Naive thymus-derived CD4-positive, alpha-beta T cell (primary cell): Measurements from ENCODE around the gene PADI4. TPM values are rescaled to one million over a fixed set of nuclear protein-coding genes. Genes with fewer than 3 reads are reported as not detected.
"Not testable (repeated sequence)": the region's sequence is repeated elsewhere in the genome, so short reads cannot be mapped to it uniquely, and the experiment has no call there.

ENCODE experiments used
- ATAC-seq: fragments of 150-1000 bp; cut with Tn5 transposase; 2 replicates; pipeline ENCODE4 v1.10.0; 2021; ENCODE audit warnings: mild to moderate bottlenecking, moderate library complexity
- CTCF ChIA-PET: fragments of 350-600 bp; sonication (Branson Sonifier 250); formaldehyde crosslinking; loops from one replicate; lab custom pipeline; 2021; ENCODE audit warnings: antibody characterized with exemption; lab: Charles Lee
- POLR2A ChIA-PET: fragments of 350-600 bp; sonication (Branson Sonifier 250); formaldehyde crosslinking; loops from one replicate; lab custom pipeline; 2021; ENCODE audit warnings: antibody characterized with exemption, inconsistent platforms; lab: Charles Lee
- DNase-seq, 9 donors: peaks; one replicate each; pipeline versions ENCODE4 v3.0.0 to v3.0.0-alpha.2; 2020 to 2022; ENCODE audit warnings: mixed read lengths in 1 of 9
- H3K27ac ChIP-seq: one replicate; pipeline ENCODE4 v1.7.0; 2013; ENCODE audit warnings: mild to moderate bottlenecking, low read depth, low read length, moderate library complexity
- H3K27me3 ChIP-seq, 2 donors: one replicate each; pipeline ENCODE4 v1.7.0; 2013; ENCODE audit warnings: low read length in 2 of 2, mild to moderate bottlenecking in 2 of 2, moderate library complexity in 2 of 2; ENCODE audit not compliant: control insufficient read depth in 2 of 2, insufficient read depth in 2 of 2
- H3K36me3 ChIP-seq, 3 experiments: 1 replicate in 2 of 3; 2 replicates in 1 of 3; pipeline ENCODE4 v1.7.0; 2013; ENCODE audit warnings: low read length in 3 of 3, mild to moderate bottlenecking in 3 of 3, moderate library complexity in 1 of 3; ENCODE audit not compliant: insufficient read depth in 3 of 3, control insufficient read depth in 2 of 3
- H3K4me1 ChIP-seq, 2 donors: one replicate each; pipeline ENCODE4 v1.7.0; 2013; ENCODE audit warnings: low read length in 2 of 2, mild to moderate bottlenecking in 2 of 2, moderate library complexity in 1 of 2; ENCODE audit not compliant: control insufficient read depth in 2 of 2, insufficient read depth in 2 of 2
- H3K4me3 ChIP-seq: 2 replicates; pipeline ENCODE4 v1.7.0; 2013; ENCODE audit warnings: mild to moderate bottlenecking, low read length
- H3K9me3 ChIP-seq, 3 experiments: 1 replicate in 2 of 3; 2 replicates in 1 of 3; pipeline ENCODE4 v1.7.0; 2013; ENCODE audit warnings: low read length in 3 of 3; ENCODE audit not compliant: control insufficient read depth in 2 of 3
- H3K27ac Mint-ChIP-seq, 9 donors: one replicate each; pipeline ENCODE4 v1.8.0; 2020 to 2022; ENCODE audit warnings: mixed read lengths in 9 of 9, mild to moderate bottlenecking in 8 of 9, moderate library complexity in 5 of 9, inconsistent platforms in 2 of 9
- H3K27me3 Mint-ChIP-seq, 5 donors: one replicate each; pipeline ENCODE4 v1.8.0; 2021 to 2022; ENCODE audit warnings: mixed read lengths in 5 of 5, mild to moderate bottlenecking in 1 of 5
- H3K36me3 Mint-ChIP-seq, 5 donors: one replicate each; pipeline ENCODE4 v1.8.0; 2020 to 2022; ENCODE audit warnings: mixed read lengths in 5 of 5, mild to moderate bottlenecking in 3 of 5, inconsistent platforms in 1 of 5
- H3K4me1 Mint-ChIP-seq, 7 donors: one replicate each; pipeline ENCODE4 v1.8.0; 2020 to 2022; ENCODE audit warnings: mixed read lengths in 7 of 7, mild to moderate bottlenecking in 3 of 7, inconsistent platforms in 1 of 7
- H3K4me3 Mint-ChIP-seq, 10 donors: one replicate each; pipeline ENCODE4 v1.8.0; 2020 to 2022; ENCODE audit warnings: mild to moderate bottlenecking in 10 of 10, mixed read lengths in 10 of 10, moderate library complexity in 6 of 10, inconsistent platforms in 2 of 10
- H3K9me3 Mint-ChIP-seq, 11 donors: one replicate each; pipeline ENCODE4 v1.8.0; 2020 to 2022; ENCODE audit warnings: mixed read lengths in 11 of 11, mild to moderate bottlenecking in 4 of 11, inconsistent platforms in 1 of 11, moderate library complexity in 1 of 11
- intact Hi-C, 2 donors: fragments of 100-400 bp; cut with micrococcal nuclease; formaldehyde crosslinking; loops; one replicate each; pipeline ENCODE4 v1.15.1; 2023
- microRNA-seq: library from miRNA; unstranded; fragments of <30 nt; microRNA quantifications from one replicate; pipeline ENCODE4 v1.2.0, GENCODE V29; 2022; ENCODE audit warnings: borderline microRNAs expressed
- polyA plus RNA-seq, 2 donors: library from polyadenylated mRNA; unstranded; fragments of 300-500 nt; fragmentation: Illumina TruSeq; gene quantifications; one replicate each; pipeline ENCODE4 v1.2.3, GENCODE V29; 2021
- total RNA-seq, 6 experiments: library from RNA in 5 of 6; stranded (reverse) in 5 of 6; gene quantifications; 1 replicate in 5 of 6; 2 replicates in 1 of 6; pipeline ENCODE4 v1.2.3 and lab custom pipeline; 2021 to 2026

Gene PADI4
- total and polyA plus RNA-seq, 7 experiments from 2014 or later, result 0.12 to 20.5 (median 2.4) TPM

- H3K4me1 ChIP-seq, H3K9me3 ChIP-seq, H3K27me3 ChIP-seq, CTCF ChIA-PET, POLR2A ChIA-PET, H3K27ac ChIP-seq, H3K27me3 Mint-ChIP-seq, intact Hi-C loops, H3K4me3 ChIP-seq, H3K9me3 Mint-ChIP-seq, H3K27ac Mint-ChIP-seq, H3K4me1 Mint-ChIP-seq, DNase-seq, H3K4me3 Mint-ChIP-seq, ATAC-seq: not testable (repeated sequence)
- H3K36me3 ChIP-seq, result peaks cover 8 to 57% (median 29%) of the 10 kb centered on the region in 3 experiments
- peaks cover 4 to 33% (median 19%) of the 10 kb centered on the region in 5 donors for H3K36me3 Mint-ChIP-seq
Measured at GRCh38 chr1:17407786-17408514, 100.0 kb downstream of the PADI4 start.

- ATAC-seq (no peak), DNase-seq (no peak)
- Histone ChIP-seq H3K4me1 (no peaks in the 10 kb centered on the region), H3K27me3 (no peaks in the 10 kb centered on the region), H3K36me3 (peaks cover 13 to 70% (median 35%) of the 10 kb centered on the region in 3 experiments), H3K9me3 (no peaks in the 10 kb centered on the region), H3K4me3 (no peak overlapping the region), H3K27ac (no peak overlapping the region)
- H3K27ac Mint-ChIP-seq, result peak overlapping the region in 1 of 9 donors; percentile 14
- H3K4me1 Mint-ChIP-seq, result peaks cover 0 to 6% (median 3%) of the 10 kb centered on the region in 7 donors
- H3K36me3 Mint-ChIP-seq, result peaks cover 6 to 39% (median 19%) of the 10 kb centered on the region in 5 donors
- no peaks in the 10 kb centered on the region for H3K9me3 Mint-ChIP-seq
- intact Hi-C loops, result no loop called here
- no peak overlapping the region for H3K4me3 Mint-ChIP-seq
- CTCF ChIA-PET, result no interaction called here
- H3K27me3 Mint-ChIP-seq, result no peaks in the 10 kb centered on the region
- POLR2A ChIA-PET, result no interaction called here
Measured at GRCh38 chr1:17409391-17409811, 101.4 kb downstream of the PADI4 start.

GRCh38 chr1:17412093-17412870, 104.3 kb downstream of the PADI4 start:
- H3K27ac ChIP-seq, result no peak overlapping the region
- Mint-ChIP-seq H3K4me3 (no peak overlapping the region), H3K9me3 (no peaks in the 10 kb centered on the region), H3K27me3 (no peaks in the 10 kb centered on the region), H3K36me3 (peaks cover 6 to 60% (median 31%) of the 10 kb centered on the region in 5 donors), H3K27ac (no peak overlapping the region), H3K4me1 (peaks cover 0 to 6% (median 0%) of the 10 kb centered on the region in 7 donors)
- ATAC-seq (no peak), DNase-seq (no peak)
- H3K36me3 ChIP-seq, result peaks cover 21 to 92% (median 42%) of the 10 kb centered on the region in 3 experiments
- H3K9me3 ChIP-seq, result no peaks in the 10 kb centered on the region
- ChIA-PET POLR2A (no interaction called here), CTCF (no interaction called here)
- intact Hi-C loops, result no loop called here
- no peaks in the 10 kb centered on the region for H3K27me3 ChIP-seq
- H3K4me3 ChIP-seq, result no peak overlapping the region
- no peaks in the 10 kb centered on the region for H3K4me1 ChIP-seq

Small RNA genes within 50 kb of the gene (microRNA-seq; reads per million reads assigned to microRNA genes)
- gene MIR3972, result not detected

Other genes with a start within 250 kb of the PADI4 start
- gene PADI2, start 188.7 kb upstream of the PADI4 start, total RNA-seq, result 10 to 100 TPM in 1 of 5 experiments, 1 to 10 TPM in 1, under 1 TPM in 3; 0.08 to 11.2 (median 0.12) TPM
- gene PADI2, start 188.7 kb upstream of the PADI4 start, polyA plus RNA-seq, result not detected
- gene PADI1, start 103.1 kb upstream of the PADI4 start, total RNA-seq, result not detected
- not detected for gene PADI1, start 103.1 kb upstream of the PADI4 start, polyA plus RNA-seq
- gene PADI3, start 59.1 kb upstream of the PADI4 start, total RNA-seq, result not detected
- gene PADI3, start 59.1 kb upstream of the PADI4 start, polyA plus RNA-seq, result not detected
- not detected for gene PADI6, start 64.0 kb downstream of the PADI4 start, total RNA-seq
- gene PADI6, start 64.0 kb downstream of the PADI4 start, polyA plus RNA-seq, result not detected
- gene RCC2, start 131.5 kb downstream of the PADI4 start, total RNA-seq, result 100 to 1,000 TPM in 1 of 5 experiments, 10 to 100 TPM in 4; 42.1 to 130 (median 46.0) TPM
- gene RCC2, start 131.5 kb downstream of the PADI4 start, polyA plus RNA-seq, result 10 to 100 TPM; 12.0 to 21.7 TPM
- gene ARHGEF10L, start 231.5 kb downstream of the PADI4 start, total RNA-seq, result 10 to 100 TPM in 1 of 5 experiments, under 1 TPM in 3, not detected in 1; 0.59 to 19.7 (median 0.84) TPM
- not detected for gene ARHGEF10L, start 231.5 kb downstream of the PADI4 start, polyA plus RNA-seq